H1 (cell line): ENCODE data around the gene SH2B2. TPM values are rescaled to one million over a fixed set of nuclear protein-coding genes. Genes with fewer than 3 reads are reported as not detected.

Experiments used
- CTCF ChIA-PET: fragments of 300-600 bp; sonication (Branson Sonifier 250); formaldehyde crosslinking; loops from one replicate; lab custom pipeline; 2021; ENCODE audit not compliant: partially characterized antibody; lab: Charles Lee
- POLR2A ChIA-PET: fragments of 300-600 bp; sonication (Branson Sonifier 250); formaldehyde crosslinking; loops from one replicate; lab custom pipeline; 2021; ENCODE audit warnings: inconsistent platforms; ENCODE audit not compliant: partially characterized antibody; lab: Charles Lee
- DNase-seq, 2 experiments: peaks; one replicate each; pipeline versions ENCODE4 v3.0.0 to v3.0.0-alpha.2; 2010 to 2022; ENCODE audit warnings: low spot score in 2 of 2, low read depth in 1 of 2, mixed read lengths in 1 of 2
- FAIRE-seq: peaks from 2 replicates; lab custom pipeline; 2011; peaks lifted over from hg19 to GRCh38; lab: Jason Lieb, UNC
- H2AFZ ChIP-seq: 2 replicates; pipeline ENCODE4 v1.8.1; 2012; ENCODE audit warnings: low read length, inconsistent platforms
- H2AK5ac ChIP-seq: 2 replicates; pipeline ENCODE4 v1.6.1; 2013; ENCODE audit warnings: low read depth, low read length
- H2BK120ac ChIP-seq: replicated peaks from 2 replicates; pipeline ENCODE3; 2013; ENCODE audit warnings: low read depth, low read length, inconsistent platforms
- H2BK12ac ChIP-seq: 2 replicates; pipeline ENCODE4 v1.6.1; 2013; ENCODE audit warnings: low read depth, low read length
- H2BK15ac ChIP-seq: 2 replicates; pipeline ENCODE4 v1.6.1; 2013; ENCODE audit warnings: low read length
- H2BK20ac ChIP-seq: 2 replicates; pipeline ENCODE4 v1.6.1; 2013; ENCODE audit warnings: low read length
- H2BK5ac ChIP-seq: 2 replicates; pipeline ENCODE4 v1.6.1; 2013; ENCODE audit warnings: low read depth, low read length
- H3K14ac ChIP-seq: 2 replicates; pipeline ENCODE4 v1.6.1; 2013; ENCODE audit warnings: inconsistent platforms; ENCODE audit not compliant: insufficient read length
- H3K18ac ChIP-seq: 2 replicates; pipeline ENCODE4 v1.6.1; 2013; ENCODE audit warnings: low read length; ENCODE audit errors: extremely low read depth
- H3K23ac ChIP-seq: 2 replicates; pipeline ENCODE4 v1.6.1; 2013; ENCODE audit warnings: inconsistent platforms; ENCODE audit not compliant: insufficient read length
- H3K23me2 ChIP-seq: 2 replicates; pipeline ENCODE4 v1.6.1; 2013; ENCODE audit warnings: low read depth, low read length
- H3K27ac ChIP-seq: 2 replicates; pipeline ENCODE4 v1.6.1; 2011; ENCODE audit warnings: low read depth, low read length, inconsistent platforms
- H3K27me3 ChIP-seq, 4 experiments: replicated peaks in 1 of 4; 1 replicate in 1 of 4; 2 replicates in 3 of 4; pipeline versions ENCODE4 v1.6.1 to v1.8.1; 2011 to 2013; ENCODE audit warnings: low read length in 3 of 4, mild to moderate bottlenecking in 3 of 4, inconsistent platforms in 2 of 4, mixed read lengths in 2 of 4, moderate library complexity in 1 of 4; ENCODE audit not compliant: control insufficient read depth in 3 of 4, insufficient read depth in 3 of 4; ENCODE audit errors: extremely low read depth in 1 of 4
- H3K36me3 ChIP-seq, 4 experiments: 2 replicates each; pipeline versions ENCODE4 v1.6.1 to v1.8.1; 2011 to 2013; ENCODE audit warnings: mild to moderate bottlenecking in 4 of 4, low read length in 3 of 4, moderate library complexity in 2 of 4, control low read depth in 1 of 4, inconsistent platforms in 1 of 4; ENCODE audit not compliant: insufficient read depth in 4 of 4, control insufficient read depth in 2 of 4
- H3K4ac ChIP-seq: replicated peaks from 2 replicates; pipeline ENCODE3; 2013; ENCODE audit warnings: low read length, low read depth, mixed read lengths, inconsistent platforms; ENCODE audit not compliant: insufficient read length
- H3K4me1 ChIP-seq, 4 experiments: replicated peaks in 1 of 4; 1 replicate in 1 of 4; 2 replicates in 3 of 4; pipeline versions ENCODE4 v1.6.1 to v1.8.1; 2011 to 2013; ENCODE audit warnings: low read length in 3 of 4, inconsistent platforms in 2 of 4, mixed read lengths in 1 of 4; ENCODE audit not compliant: insufficient read depth in 4 of 4, control insufficient read depth in 3 of 4
- H3K4me2 ChIP-seq, 2 experiments: 2 replicates each; pipeline versions ENCODE4 v1.6.1 to v1.8.1; 2011 to 2013; ENCODE audit warnings: low read depth in 2 of 2, low read length in 2 of 2, control low read depth in 1 of 2, inconsistent platforms in 1 of 2, mild to moderate bottlenecking in 1 of 2; ENCODE audit not compliant: insufficient read depth in 1 of 2
- H3K4me3 ChIP-seq, 4 experiments: fragments of 200-600, 300-600 bp in 1 of 4; sonication (generic), shearing (Covaris generic), sonication (Bioruptor Twin) in 1 of 4; 2 replicates each; pipeline versions ENCODE4 v1.5.1 to v1.8.1; 2011 to 2016; ENCODE audit warnings: low read length in 4 of 4, low read depth in 3 of 4, control low read depth in 2 of 4, inconsistent platforms in 2 of 4, mild to moderate bottlenecking in 2 of 4, mixed read lengths in 1 of 4, moderate library complexity in 1 of 4; ENCODE audit not compliant: insufficient read depth in 2 of 4; ENCODE audit errors: extremely low read depth in 1 of 4
- H3K56ac ChIP-seq: replicated peaks from 2 replicates; pipeline ENCODE3; 2013; ENCODE audit warnings: low read depth, mild to moderate bottlenecking, mixed read lengths, low read length, inconsistent platforms; ENCODE audit not compliant: insufficient read length
- H3K79me1 ChIP-seq: 2 replicates; pipeline ENCODE4 v1.6.1; 2013; ENCODE audit warnings: low read depth, low read length, control low read depth
- H3K79me2 ChIP-seq, 2 experiments: 2 replicates each; pipeline versions ENCODE4 v1.6.1 to v1.8.1; 2012 to 2013; ENCODE audit warnings: low read length in 2 of 2, mild to moderate bottlenecking in 2 of 2, inconsistent platforms in 1 of 2; ENCODE audit not compliant: insufficient read depth in 2 of 2, control insufficient read depth in 1 of 2
- H3K9ac ChIP-seq, 4 experiments: replicated peaks in 1 of 4; 1 replicate in 1 of 4; 2 replicates in 3 of 4; pipeline versions ENCODE4 v1.6.1 to v1.8.1; 2011 to 2013; ENCODE audit warnings: low read depth in 3 of 4, low read length in 3 of 4, control low read depth in 2 of 4, mild to moderate bottlenecking in 2 of 4, moderate library complexity in 2 of 4, inconsistent platforms in 1 of 4; ENCODE audit errors: extremely low read depth in 1 of 4
- H3K9me3 ChIP-seq, 2 experiments: 2 replicates each; pipeline versions ENCODE4 v1.6.1 to v1.8.1; 2012 to 2013; ENCODE audit warnings: mild to moderate bottlenecking in 2 of 2, moderate library complexity in 2 of 2, control low read depth in 1 of 2, inconsistent platforms in 1 of 2, low read depth in 1 of 2, low read length in 1 of 2, mixed read lengths in 1 of 2; ENCODE audit not compliant: insufficient read depth in 2 of 2
- H4K20me1 ChIP-seq, 2 experiments: replicated peaks in 1 of 2; 2 replicates each; pipeline versions ENCODE3 to v1.8.1; 2011 to 2013; ENCODE audit warnings: inconsistent platforms in 2 of 2, low read length in 2 of 2, mild to moderate bottlenecking in 1 of 2; ENCODE audit not compliant: insufficient read depth in 2 of 2, control insufficient read depth in 1 of 2
- H4K5ac ChIP-seq: 2 replicates; pipeline ENCODE4 v1.6.1; 2013; ENCODE audit warnings: low read length, low read depth, mixed read lengths, inconsistent platforms; ENCODE audit not compliant: insufficient read length
- H4K8ac ChIP-seq: 2 replicates; pipeline ENCODE4 v1.8.0; 2013; ENCODE audit warnings: mild to moderate bottlenecking, moderate library complexity, low read length, inconsistent platforms; ENCODE audit not compliant: insufficient read depth; ENCODE audit errors: extremely low read depth
- H4K91ac ChIP-seq: replicated peaks from 2 replicates; pipeline ENCODE3; 2013; ENCODE audit warnings: low read length, mixed read lengths, inconsistent platforms; ENCODE audit not compliant: insufficient read length
- BCL11A ChIP-seq, 2 experiments: IDR thresholded peaks; one replicate each; pipeline ENCODE4 v1.6.1; 2011; ENCODE audit warnings: low read depth in 2 of 2, low read length in 2 of 2, mild to moderate bottlenecking in 2 of 2
- CTBP2 ChIP-seq: IDR thresholded peaks from 2 replicates; pipeline ENCODE4 v1.7.0; 2011; ENCODE audit warnings: borderline replicate concordance, mild to moderate bottlenecking, moderate library complexity, mixed read lengths, low read length; ENCODE audit not compliant: insufficient read depth, insufficient read length
- EZH2 ChIP-seq: fragments of 200-600 bp; sonication (generic); IDR thresholded peaks from 2 replicates; pipeline ENCODE4 v1.7.1; 2012; ENCODE audit warnings: low read depth, mild to moderate bottlenecking, moderate library complexity, low read length, inconsistent platforms; ENCODE audit not compliant: severe bottlenecking
- KDM1A ChIP-seq: fragments of 200-600, 300-600 bp; sonication (generic); IDR thresholded peaks from 2 replicates; pipeline ENCODE4 v1.7.1; 2016; ENCODE audit warnings: mild to moderate bottlenecking, low read length, borderline replicate concordance
- NANOG ChIP-seq: IDR thresholded peaks from 2 replicates; pipeline ENCODE4 v1.6.1; 2011; ENCODE audit warnings: low read length, low read depth, mild to moderate bottlenecking, inconsistent platforms; ENCODE audit not compliant: insufficient read depth, poor library complexity, severe bottlenecking
- PHF8 ChIP-seq: fragments of 200-600 bp; sonication (generic); conservative IDR thresholded peaks from 2 replicates; pipeline ENCODE4 v1.7.1; 2012; ENCODE audit warnings: low read depth, mild to moderate bottlenecking, inconsistent platforms, low read length, moderate library complexity
- RNF2 ChIP-seq: fragments of 200-900, 300-1000 bp; sonication (generic); IDR thresholded peaks from 2 replicates; pipeline ENCODE4 v1.7.1; 2016; ENCODE audit warnings: borderline replicate concordance, low read depth, mild to moderate bottlenecking, antibody characterized with exemption, low read length; ENCODE audit not compliant: poor library complexity, severe bottlenecking; ENCODE audit errors: missing control alignments
- SIN3A ChIP-seq, 2 experiments: IDR thresholded peaks in 1 of 2; conservative IDR thresholded peaks in 1 of 2; 2 replicates each; pipeline ENCODE4 v1.6.1; 2011 to 2012; ENCODE audit warnings: low read length in 2 of 2, improper control_type of control experiment in 1 of 2, low read depth in 1 of 2, mild to moderate bottlenecking in 1 of 2
- SP1 ChIP-seq: IDR thresholded peaks from 2 replicates; pipeline ENCODE4 v1.6.1; 2011; ENCODE audit warnings: low read depth, low read length
- SUZ12 ChIP-seq: fragments of 200-600 bp; sonication (generic); IDR thresholded peaks from 2 replicates; pipeline ENCODE4 v1.6.1; 2012; ENCODE audit warnings: mild to moderate bottlenecking, inconsistent platforms, low read length, moderate library complexity, mixed read lengths
- TAF1 ChIP-seq: IDR thresholded peaks from 2 replicates; pipeline ENCODE4 v1.6.1; 2011; ENCODE audit warnings: mild to moderate bottlenecking, low read depth, low read length
- TBP ChIP-seq: IDR thresholded peaks from 2 replicates; pipeline ENCODE4 v1.6.1; 2011; ENCODE audit warnings: low read depth, low read length, improper control_type of control experiment
- YY1 ChIP-seq: IDR thresholded peaks from 2 replicates; pipeline ENCODE4 v1.6.1; 2011; ENCODE audit warnings: low read depth, mild to moderate bottlenecking, low read length
- WGBS, 2 experiments: shearing (Covaris generic) in 1 of 2; methylation state at CpG; one replicate each; pipeline versions ENCODE4 v1.1.6 to v1.1.7; 2013 to 2015; ENCODE audit warnings: low lambda C conversion rate in 2 of 2, mixed read lengths in 2 of 2, inconsistent platforms in 1 of 2, low coverage in 1 of 2, missing lambda C conversion rate in 1 of 2; ENCODE audit not compliant: insufficient replicate concordance in 2 of 2, insufficient coverage in 1 of 2, insufficient read length in 1 of 2; ENCODE audit errors: extremely low coverage in 1 of 2, missing lambda C conversion rate in 1 of 2; 5-methylcytosine and 5-hydroxymethylcytosine counted together
- polyA plus RNA-seq, 7 experiments: library from polyadenylated mRNA; depleted of rRNA in 3 of 7; stranded (reverse) in 5 of 7; unstranded in 2 of 7; fragments of >200 nt in 5 of 7; fragments of 200-250 nt in 2 of 7; gene quantifications; 1 replicate in 5 of 7; 2 replicates in 1 of 7; 4 replicates in 1 of 7; pipeline versions ENCODE4 v1.2.1 to v1.2.3, GENCODE V29; 2011 to 2013; ENCODE audit warnings: missing spikeins in 2 of 7, mixed read lengths in 2 of 7
- total RNA-seq: library from RNA; stranded (reverse); fragmentation: NEBNext Ultra II Directional; extraction: Animal tissue kit (Norgen Biotek cat#: 25700); gene quantifications from 2 replicates; pipeline ENCODE4 v1.2.1, GENCODE V29; 2021

Gene SH2B2
- total and polyA plus RNA-seq, 2 of the 8 experiments (the other 6 are each of a cell fraction or from before 2014, with no cell fraction given) = 11.5 to 18.7 TPM

- H2BK12ac ChIP-seq = no peak overlapping the region
- H3K27ac ChIP-seq = no peak overlapping the region
- H3K23me2 ChIP-seq = peaks cover 14% of the 10 kb centered on the region; the same call in 1 of the 2 replicates
- TF ChIP-seq TBP (peak; percentile 2; the same call in 1 of the 2 replicates), KDM1A (no peak), NANOG (no peak), SP1 (no peak), EZH2 (no peak), CTBP2 (no peak), YY1 (no peak), BCL11A (IDR thresholded peaks at IDR 0.05; ENCODE audit: low read depth in 2 of 2, low read length in 2 of 2) (no peak), PHF8 (no peak), RNF2 (no peak), SUZ12 (peak; percentile 13; the same call in 1 of the 2 replicates), TAF1 (no peak), SIN3A (conservative IDR thresholded peaks at IDR 0.05 in 1 of 2, IDR thresholded peaks at IDR 0.05 in 1 of 2; ENCODE audit: low read depth in 1 of 2, low read length in 2 of 2) (no peak)
- no peak overlapping the region for H4K8ac ChIP-seq
- peak overlapping the region; percentile 39 for H4K91ac ChIP-seq
- H3K56ac ChIP-seq = no peak overlapping the region
- FAIRE-seq = no peak
- H3K4me1 ChIP-seq = peaks cover 2 to 17% (median 10%) of the 10 kb centered on the region in 4 experiments
- peak overlapping the region; percentile 39; the same call in 1 of the 2 replicates for H2AK5ac ChIP-seq
- peak overlapping the region; percentile 76 to 92 for H3K4me2 ChIP-seq
- ChIA-PET CTCF (interaction anchor here (0.7 to 4.4 kb wide), 8 partner anchors 8 to 178 kb away, joined by 3 to 29 read pairs (median 4); no protein-coding TSS in a partner anchor), POLR2A (interaction anchor here (0.7 to 1.5 kb wide), 8 partner anchors 8 to 1100 kb away, joined by 3 to 9 read pairs (median 4); partner anchors contain the start of gene PRKRIP1)
- peak overlapping the region; percentile 71 to 97 (median 82) for H3K4me3 ChIP-seq
- peaks cover 5% of the 10 kb centered on the region for H3K79me1 ChIP-seq
- no peak overlapping the region for H3K9ac ChIP-seq
- WGBS, 2 experiments = 26% methylated on average over 5 of the region's 5 CpGs; no CpG with 5 or more reads in 1 of the 2 experiments
- H2BK120ac ChIP-seq = no peak overlapping the region
- peak overlapping the region; percentile 61; the same call in 1 of the 2 replicates for H2BK15ac ChIP-seq
- H2AFZ ChIP-seq = no peak overlapping the region
- H3K4ac ChIP-seq = peak overlapping the region; percentile 37
- H3K27me3 ChIP-seq = peaks cover 0 to 6% (median 3%) of the 10 kb centered on the region in 4 experiments; a peak in 3 of 7 replicates
- H4K5ac ChIP-seq = no peak overlapping the region
- no peak overlapping the region for H2BK20ac ChIP-seq
- peaks cover 8 to 31% of the 10 kb centered on the region in 2 experiments for H4K20me1 ChIP-seq
- no peaks in the 10 kb centered on the region for H3K79me2 ChIP-seq
- no peak overlapping the region for H2BK5ac ChIP-seq
- no peaks in the 10 kb centered on the region for H3K36me3 ChIP-seq
- H3K18ac ChIP-seq = peak overlapping the region; percentile 48
- no peak for DNase-seq
- H3K9me3 ChIP-seq = no peaks in the 10 kb centered on the region
- no peak overlapping the region for H3K14ac ChIP-seq
- no peak overlapping the region for H3K23ac ChIP-seq
Observed at GRCh38 chr7:102287981-102288278, 1.3 kb downstream of the SH2B2 start.
